Esophagus squamous epithelium (tissue), 4 donors: ENCODE measurements around the gene EXOC1.

Experiments
- CTCF ChIP-seq, 6 experiments: fragments of 450-650 bp in 4 of 6; fragments of 200-600 bp in 2 of 6; sonication (generic) in 2 of 6; IDR thresholded peaks; one replicate each; pipeline ENCODE4 v1.5.1; 2016 to 2019; ENCODE audit warnings: antibody characterized with exemption in 6 of 6, mild to moderate bottlenecking in 4 of 6, moderate library complexity in 4 of 6
- POLR2A ChIP-seq, 4 donors: fragments of 450-650 bp; IDR thresholded peaks; one replicate each; pipeline ENCODE4 v1.6.1; 2017; ENCODE audit warnings: antibody characterized with exemption in 4 of 4, mild to moderate bottlenecking in 4 of 4, moderate library complexity in 3 of 4

DNA sequence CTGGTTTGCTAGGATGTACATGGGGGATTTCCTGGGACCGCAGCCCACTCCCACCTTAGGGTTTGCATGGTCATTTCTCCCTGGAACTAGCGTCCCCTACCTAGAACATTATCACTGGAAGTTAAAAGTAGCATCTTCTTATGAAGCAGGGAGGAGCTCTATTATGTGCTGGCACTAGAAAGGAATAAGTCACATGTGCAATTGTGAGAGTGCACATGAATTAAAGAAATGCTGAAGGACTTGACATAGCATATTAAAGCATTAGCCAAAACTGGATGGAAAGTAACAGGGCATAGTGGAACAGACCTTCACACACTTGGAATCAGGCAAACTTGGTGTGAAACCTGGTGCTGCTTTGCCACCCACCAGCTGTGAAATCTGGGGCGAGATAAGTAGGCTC, 31.1 kb upstream of the EXOC1 start:
- TF ChIP-seq CTCF (IDR thresholded peaks at IDR 0.05), result no peak
- no peak for TF ChIP-seq POLR2A (IDR thresholded peaks at IDR 0.05)
